ENCODE data around the gene SLC1A2.

The SLC1A2 gene

GRCh38 chr11:35223991-35224390 is 195.4 kb downstream of the SLC1A2 start:
- DNase-seq (ENCODE audit: low spot score): no peak

DNA sequence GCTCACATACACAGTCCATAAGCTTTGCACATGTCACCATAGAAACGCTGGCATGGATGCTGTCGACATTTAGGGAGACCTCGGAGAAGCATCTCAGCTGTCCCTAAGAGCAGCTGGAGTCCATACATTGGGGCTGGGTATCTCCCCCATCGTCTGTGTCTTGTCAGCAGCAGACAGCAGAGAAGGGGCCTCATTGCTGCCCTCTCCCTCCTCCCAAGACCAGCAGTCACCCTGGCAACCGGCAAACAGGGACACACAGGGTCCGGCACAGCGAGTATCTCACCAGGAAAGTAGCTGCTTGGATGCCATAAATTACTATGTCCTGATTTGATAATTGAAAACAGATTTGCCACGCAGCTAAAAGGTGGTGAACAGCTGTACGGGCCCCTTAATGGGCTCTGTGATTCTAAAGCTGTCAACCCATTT is 196.0 kb downstream of the SLC1A2 start:
- no peak for DNase-seq (ENCODE audit: low spot score)

DNA sequence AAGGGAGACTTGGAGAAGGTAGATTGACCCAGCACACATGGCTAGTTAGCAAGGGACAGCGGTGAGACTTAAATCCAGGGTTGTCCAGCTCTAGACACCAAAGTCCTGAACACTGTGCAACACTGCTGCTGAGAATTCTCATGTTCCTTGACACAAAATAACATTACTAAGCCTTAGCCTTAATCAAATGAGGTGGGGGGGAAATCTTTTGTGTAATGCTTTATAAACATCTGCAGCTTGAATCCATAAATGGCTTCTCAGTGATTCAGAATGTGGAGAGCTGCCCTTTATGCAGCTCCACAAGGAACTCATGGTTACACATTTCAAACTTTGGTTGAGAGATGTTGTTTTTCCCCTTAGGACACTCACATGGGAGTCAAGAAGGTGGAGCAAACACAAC is 200.4 kb downstream of the SLC1A2 start:
- DNase-seq (ENCODE audit: low spot score): no peak

DNA sequence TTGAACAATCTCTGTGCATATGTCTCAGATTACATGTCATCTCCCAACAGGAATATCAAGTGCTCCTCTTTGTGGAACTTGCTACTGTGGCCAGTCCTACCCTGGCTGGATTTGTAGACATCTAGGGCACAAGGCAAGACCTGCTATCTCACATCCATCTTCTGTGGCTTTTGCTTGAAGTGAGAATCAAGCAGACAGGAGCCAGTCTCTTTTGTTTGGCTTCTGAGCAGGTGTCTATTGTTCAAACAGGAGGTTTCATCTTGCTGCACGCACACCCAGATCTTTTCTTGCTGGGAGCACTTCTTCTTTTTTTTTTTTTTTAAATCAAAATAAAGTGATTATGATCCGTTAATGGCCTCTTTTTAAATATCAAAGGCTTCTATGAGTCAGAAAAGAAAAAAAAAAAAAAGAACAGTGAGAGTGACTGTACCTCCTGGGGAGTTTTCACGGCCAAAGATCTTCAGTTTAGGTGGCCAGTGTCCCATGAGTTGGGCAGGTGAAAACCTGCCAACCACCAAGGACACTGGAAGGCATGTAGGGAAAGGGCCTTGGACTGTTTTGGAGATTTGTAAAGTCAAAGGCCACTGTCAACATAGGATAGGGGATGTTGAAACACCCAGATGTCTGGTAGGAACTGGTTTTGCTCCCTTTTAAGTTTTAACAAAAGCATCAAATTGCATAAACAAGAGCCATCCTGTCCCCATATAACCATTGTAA is 202.2 kb downstream of the SLC1A2 start:
- DNase-seq (ENCODE audit: low spot score): no peak

GRCh38 chr11:35215945-35216344 is 203.4 kb downstream of the SLC1A2 start:
- no peak for DNase-seq (ENCODE audit: low spot score)

DNA sequence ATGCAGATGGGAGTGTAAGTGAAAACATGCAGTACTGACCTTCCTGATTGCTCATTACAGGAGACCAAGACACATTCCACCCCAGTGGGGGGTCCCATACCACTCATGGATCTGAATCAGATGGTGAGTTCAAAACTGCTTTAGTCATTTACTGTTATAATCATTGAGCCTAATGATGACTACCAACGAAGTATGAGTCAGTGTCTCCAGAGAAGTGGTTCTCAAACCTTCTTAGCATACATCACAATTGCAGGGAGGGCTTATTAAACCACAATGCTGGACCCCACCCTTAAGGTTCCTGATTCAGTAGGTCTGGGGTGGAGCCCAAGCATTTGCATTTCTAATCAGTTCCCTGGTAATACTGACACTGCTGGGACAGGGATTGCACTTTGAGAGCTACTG is 204.6 kb downstream of the SLC1A2 start:
- no peak for DNase-seq (ENCODE audit: low spot score)

- no peak for DNase-seq (ENCODE audit: low spot score)
These were observed 205.1 kb downstream of the SLC1A2 start for GRCh38 chr11:35214226-35214770.

GRCh38 chr11:35211952-35212351 is 207.4 kb downstream of the SLC1A2 start:
- no peak for DNase-seq (ENCODE audit: low spot score)

DNA sequence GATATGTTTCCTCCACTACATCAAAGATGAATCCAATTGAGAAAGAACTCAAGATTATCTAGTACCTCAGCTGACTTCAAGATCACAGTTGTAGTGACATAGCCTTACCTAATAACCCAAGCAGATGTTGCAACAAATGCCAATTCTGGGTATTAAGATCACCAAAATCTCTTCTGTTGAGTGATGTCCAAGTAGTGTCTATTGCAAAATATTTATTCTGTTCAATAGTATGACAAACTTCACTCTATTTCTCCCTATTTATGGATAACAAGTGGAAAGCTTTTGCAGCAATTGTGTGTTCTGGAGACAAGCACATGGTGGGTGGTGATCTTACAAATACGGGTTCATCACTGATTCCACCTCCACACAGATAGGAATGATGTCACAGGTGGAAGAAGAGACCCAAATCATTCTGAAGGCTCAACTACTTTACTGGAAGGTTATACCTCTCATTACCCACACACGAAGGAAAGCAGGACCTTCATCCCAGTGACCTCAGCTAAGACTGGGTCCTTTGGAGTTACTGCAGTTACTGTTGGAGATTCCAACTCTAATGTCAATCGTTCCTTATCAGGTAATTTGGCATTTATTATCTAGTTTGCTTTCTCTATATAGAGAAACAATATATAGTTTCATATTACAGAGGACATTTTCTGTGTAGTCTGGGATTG is 208.3 kb downstream of the SLC1A2 start:
- DNase-seq (ENCODE audit: low spot score): no peak

GRCh38 chr11:35208795-35209194 is 210.6 kb downstream of the SLC1A2 start:
- DNase-seq (ENCODE audit: low spot score): no peak

- no peak for DNase-seq (ENCODE audit: low spot score)
These were observed 211.6 kb downstream of the SLC1A2 start for GRCh38 chr11:35207471-35208403.

DNA sequence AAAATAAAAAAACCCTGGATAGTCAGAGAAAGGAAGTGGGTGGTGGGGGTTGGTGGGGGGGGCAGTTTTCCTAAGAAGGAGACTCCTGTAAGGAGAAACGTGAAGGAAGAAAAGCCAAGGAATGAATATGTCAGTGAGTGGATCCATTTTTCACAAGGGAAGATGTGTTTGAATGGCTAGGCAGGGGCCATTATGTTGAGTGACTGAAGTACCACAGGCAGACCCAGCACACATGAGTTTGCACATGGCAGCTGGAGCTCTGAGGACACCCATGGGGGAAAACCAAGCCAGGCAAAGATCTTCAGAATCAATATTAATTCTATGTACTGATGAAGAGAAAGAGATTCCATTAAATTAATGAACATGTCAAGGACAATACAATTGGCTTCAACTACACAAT is 212.7 kb downstream of the SLC1A2 start:
- DNase-seq (ENCODE audit: low spot score): no peak

- DNase-seq (ENCODE audit: low spot score): no peak
These were observed 214.7 kb downstream of the SLC1A2 start for GRCh38 chr11:35204614-35205013.

Measured in HuH-7 (cell line).